Upper lobe of left lung (tissue), 4 donors: ENCODE measurements around the gene SELENOO.

Source experiments
- CTCF ChIP-seq, 6 experiments: fragments of 450-650 bp in 4 of 6; fragments of 200-600 bp in 2 of 6; sonication (generic) in 2 of 6; IDR thresholded peaks; one replicate each; pipeline ENCODE4 v1.5.1; 2016 to 2019; ENCODE audit warnings: antibody characterized with exemption in 6 of 6
- POLR2A ChIP-seq, 4 donors: fragments of 450-650 bp; IDR thresholded peaks; one replicate each; pipeline ENCODE4 v1.5.1; 2016 to 2017; ENCODE audit warnings: antibody characterized with exemption in 4 of 4, mild to moderate bottlenecking in 2 of 4
- POLR2AphosphoS5 ChIP-seq, 2 donors: sonication (generic); formaldehyde crosslinking; IDR thresholded peaks; one replicate each; pipeline ENCODE4 v1.5.1; 2017; ENCODE audit warnings: antibody characterized with exemption in 2 of 2

- TF ChIP-seq CTCF (IDR thresholded peaks at IDR 0.05) (no peak), POLR2AphosphoS5 (IDR thresholded peaks at IDR 0.05) (no peak), POLR2A (IDR thresholded peaks at IDR 0.05) (no peak)
Measured at GRCh38 chr22:50259302-50259701, 58.5 kb downstream of the SELENOO start.
